Hematopoietic multipotent progenitor cell (in vitro differentiated cells): ENCODE measurements around the gene RER1. TPM values are rescaled to one million over a fixed set of nuclear protein-coding genes. Genes with fewer than 3 reads are reported as not detected.

Experiments
- DNase-seq, 3 donors: peaks; one replicate each; pipeline ENCODE4 v3.0.0-alpha.2; 2011 to 2015; ENCODE audit warnings: low read depth in 2 of 3, low spot score in 2 of 3
- total RNA-seq: library from RNA; depleted of rRNA; stranded (reverse); fragments of >200 nt; gene quantifications from one replicate; pipeline ENCODE4 v1.2.3, GENCODE V29; 2012

Gene RER1, protein sequence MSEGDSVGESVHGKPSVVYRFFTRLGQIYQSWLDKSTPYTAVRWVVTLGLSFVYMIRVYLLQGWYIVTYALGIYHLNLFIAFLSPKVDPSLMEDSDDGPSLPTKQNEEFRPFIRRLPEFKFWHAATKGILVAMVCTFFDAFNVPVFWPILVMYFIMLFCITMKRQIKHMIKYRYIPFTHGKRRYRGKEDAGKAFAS
- 31.8 TPM for total RNA-seq

DNA sequence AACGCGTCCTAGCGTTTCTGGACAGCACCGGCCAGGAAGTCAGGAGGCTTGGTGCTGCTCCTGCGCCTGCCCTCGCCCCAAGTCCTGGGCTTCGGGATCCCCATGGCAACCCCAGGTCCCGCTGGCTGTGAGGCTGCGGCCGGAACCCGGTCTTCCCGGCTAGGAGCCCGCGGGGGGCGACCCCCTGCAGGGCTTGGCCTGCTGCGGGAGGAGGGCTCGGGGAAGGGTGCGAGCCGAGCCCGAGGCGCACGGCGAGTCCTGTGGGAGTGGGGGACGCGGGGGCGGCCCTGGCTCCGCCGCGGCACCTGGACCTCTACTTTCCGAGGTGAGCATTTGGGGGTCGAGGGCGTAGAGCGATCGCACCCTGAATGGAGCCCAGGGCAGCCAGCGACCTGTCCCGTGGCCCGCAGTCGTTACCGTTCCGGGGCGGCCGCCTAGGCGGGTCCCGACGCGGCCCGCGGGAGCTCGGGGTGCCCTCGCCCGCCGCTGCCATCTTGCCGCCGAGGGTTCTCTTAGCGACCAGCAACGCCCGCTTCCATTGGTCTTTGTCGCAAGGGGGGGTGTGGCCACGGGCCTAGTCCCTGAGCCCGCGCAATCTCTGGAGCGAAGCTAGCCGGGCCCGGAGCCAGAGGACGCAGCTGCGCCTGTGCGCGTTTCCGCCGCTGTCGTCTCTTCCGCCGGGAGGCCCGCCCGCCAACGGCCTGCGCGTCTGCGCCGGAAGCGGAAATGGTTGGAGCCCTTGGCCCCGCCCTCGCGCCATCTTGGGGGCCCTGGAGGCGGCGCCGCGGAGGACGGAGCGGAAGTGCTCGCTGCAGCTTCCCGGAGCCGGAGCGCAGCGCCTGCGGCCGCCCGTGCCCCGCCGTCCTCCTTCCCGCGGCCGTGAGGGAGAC, at the start of gene RER1, which contains the start of gene MORN1:
RER1 (plus strand) TSS at position 801 of the 890 bp plus-strand sequence. CDS start 3,950 bp downstream, outside the sequence.
MORN1 (minus strand) TSS at position 514 of the 890 bp plus-strand sequence; CDS start at position 493, 21 bp downstream.
- peak; percentile 97 to 100 (median 99) for DNase-seq

DNA sequence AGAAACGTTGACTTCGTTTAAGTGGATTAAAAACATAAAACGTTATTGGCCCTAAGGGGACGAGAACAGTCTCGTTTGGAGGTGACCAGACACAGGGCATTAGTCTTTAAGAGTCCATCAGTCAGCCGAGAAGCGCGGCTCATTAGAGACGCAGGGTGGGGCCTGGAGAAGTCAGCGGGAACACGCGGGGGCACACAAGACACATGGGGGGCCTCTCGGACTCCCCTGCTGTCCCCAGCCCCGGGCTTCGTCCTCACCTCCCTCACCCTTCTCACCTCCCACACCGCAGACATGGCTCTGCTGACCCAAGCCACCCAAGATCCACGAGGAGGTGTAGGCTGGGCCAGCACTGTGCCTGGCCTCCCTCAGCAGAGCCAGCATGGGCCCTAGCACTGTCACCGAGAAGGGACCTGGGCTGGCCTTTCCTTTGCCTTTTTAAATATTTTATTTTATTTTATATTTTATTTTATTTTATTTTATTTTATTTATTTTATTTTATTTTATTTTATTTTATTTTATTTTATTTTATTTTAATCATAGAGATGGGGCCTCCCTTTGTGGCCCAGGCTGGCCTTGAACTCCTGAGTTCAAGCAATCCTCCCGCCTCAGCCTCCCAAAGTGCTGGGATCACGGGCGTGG, 49.1 kb upstream of the RER1 start:
- no peak for DNase-seq

DNA sequence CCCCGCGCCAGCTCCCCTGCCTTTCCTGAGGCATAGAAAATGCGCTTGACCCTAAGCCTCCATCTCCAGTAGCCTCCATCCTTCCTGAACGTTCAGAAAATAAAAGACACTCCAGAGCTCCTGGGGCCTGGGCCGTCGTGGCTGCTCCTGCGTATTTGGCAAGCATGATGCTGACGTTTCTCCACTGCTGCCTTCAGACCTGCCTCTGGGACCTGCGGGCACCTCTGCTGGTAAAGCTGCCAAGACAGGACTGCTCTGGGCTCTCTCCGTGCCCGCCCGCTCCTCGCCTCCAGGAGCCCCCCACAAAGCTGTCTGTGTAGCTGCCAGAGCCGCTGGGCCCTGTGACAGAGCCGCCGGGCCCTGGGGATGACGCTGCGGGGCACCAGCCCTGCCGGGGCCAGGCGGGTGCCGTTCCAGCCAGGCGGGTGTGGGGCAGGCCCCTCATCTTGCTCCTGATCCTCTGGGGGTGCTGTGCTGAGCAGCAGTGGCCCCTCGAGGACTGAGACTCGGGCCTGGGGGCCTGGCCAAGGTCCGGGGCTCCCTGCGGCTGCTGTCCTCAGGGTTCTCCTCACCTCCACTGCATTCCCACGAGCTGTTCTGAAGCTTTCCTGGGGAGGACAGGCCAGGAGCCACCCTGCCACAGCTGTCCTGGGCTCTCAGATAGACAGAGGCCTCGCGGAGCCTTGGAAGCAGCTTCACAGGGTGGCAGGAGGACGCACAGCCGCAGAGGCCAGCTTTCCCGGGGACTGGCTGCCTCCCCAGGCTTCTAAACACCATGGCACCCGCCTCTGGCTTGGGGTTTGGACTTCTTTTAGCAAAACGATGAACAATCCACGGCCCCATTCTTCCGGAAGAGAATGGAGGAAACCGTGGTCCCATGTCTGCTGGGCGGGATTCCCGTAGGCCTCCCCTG, 48.4 kb upstream of the RER1 start:
- DNase-seq, result no peak

DNA sequence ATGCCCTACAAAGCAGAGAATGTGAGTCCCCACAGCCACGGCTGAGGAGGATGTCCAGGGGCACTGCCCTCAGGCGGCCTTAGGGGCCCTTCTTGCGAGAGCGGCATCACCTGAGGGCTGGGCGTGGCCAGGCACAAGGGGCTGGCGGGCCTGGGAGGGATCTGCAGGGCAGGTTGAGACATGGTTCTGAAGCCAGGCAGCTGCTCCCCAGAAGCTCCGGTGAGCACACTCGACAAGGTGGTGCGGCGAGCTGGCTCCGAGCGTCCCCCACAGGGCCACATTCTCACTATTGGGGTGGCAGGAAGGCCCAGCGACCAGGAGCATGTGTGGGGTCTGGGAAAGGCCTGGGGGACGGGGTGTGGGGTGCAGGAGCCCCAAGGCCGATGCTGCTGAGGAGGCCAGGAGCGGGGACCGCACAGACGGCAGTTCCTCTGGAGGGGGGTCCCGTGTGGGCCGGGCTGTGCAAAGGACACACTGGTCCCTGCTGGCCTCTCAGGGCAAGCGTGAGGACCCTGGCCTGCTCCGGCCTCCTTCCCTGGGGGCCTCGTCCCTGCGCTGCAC, 47.4 kb upstream of the RER1 start:
- no peak for DNase-seq

DNA sequence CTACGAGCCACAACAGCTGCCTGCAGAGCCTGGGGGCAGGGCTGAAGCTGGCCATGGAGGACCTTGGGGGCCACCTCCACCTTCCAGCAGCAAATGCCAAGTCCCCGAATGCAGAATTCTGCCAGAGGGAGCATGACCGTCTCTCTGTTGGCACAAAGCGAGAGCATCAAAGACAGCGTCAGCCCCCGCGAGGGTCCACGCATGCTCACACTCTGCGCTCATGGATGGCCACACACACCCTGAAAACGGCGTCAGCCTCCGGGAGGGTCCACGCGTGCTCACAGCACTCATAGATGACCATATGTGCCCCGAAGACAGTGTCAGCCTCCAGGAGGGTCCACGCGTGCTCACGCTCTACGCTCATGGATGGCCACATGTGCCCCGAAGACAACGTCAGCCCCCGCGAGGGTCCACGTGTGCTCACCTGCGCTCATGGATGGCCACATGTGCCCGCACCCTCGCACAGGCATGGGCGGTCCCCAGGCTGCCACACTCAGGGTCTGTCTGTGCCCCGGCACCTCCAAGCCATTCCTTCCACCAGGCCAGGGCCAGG, 46.8 kb upstream of the RER1 start:
- DNase-seq, result no peak

DNA sequence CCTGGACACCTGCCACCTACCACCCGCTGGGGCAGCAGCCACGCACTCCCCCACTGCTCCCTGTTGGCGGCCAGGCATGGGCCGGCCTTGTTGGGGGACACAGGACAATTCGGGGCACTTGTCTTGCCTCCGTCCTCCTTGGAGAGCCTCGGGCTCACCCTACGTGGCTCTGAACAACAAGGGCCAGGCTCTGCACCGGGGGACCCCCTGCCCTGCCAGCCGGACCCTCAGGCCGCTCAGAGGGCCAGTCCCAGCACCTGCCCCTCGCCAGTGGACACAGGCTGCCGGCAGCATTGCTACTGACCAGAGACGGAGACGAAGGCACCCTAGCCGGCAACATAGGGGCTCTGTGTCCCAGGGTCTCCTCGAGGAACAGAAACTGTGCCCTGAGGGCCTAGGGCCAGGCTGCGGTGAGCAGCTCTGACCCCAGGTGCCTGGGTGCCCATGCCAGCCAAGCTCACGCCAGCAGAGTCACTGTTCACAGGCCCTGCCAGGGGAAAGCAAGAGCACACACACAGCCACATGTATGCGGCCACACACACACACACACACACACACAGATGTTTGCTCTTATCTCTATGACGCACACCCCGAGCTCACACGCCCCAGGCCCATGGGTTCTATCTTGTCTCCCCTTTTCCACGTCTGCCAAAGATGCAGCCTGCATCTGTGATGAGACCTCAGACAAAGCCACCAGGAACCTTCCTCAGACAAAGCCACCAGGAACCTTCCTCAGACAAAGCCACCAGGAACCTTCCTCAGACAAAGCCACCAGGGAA, 46.2 kb upstream of the RER1 start:
- peak in 1 of 3 donors; percentile 38 for DNase-seq

DNA sequence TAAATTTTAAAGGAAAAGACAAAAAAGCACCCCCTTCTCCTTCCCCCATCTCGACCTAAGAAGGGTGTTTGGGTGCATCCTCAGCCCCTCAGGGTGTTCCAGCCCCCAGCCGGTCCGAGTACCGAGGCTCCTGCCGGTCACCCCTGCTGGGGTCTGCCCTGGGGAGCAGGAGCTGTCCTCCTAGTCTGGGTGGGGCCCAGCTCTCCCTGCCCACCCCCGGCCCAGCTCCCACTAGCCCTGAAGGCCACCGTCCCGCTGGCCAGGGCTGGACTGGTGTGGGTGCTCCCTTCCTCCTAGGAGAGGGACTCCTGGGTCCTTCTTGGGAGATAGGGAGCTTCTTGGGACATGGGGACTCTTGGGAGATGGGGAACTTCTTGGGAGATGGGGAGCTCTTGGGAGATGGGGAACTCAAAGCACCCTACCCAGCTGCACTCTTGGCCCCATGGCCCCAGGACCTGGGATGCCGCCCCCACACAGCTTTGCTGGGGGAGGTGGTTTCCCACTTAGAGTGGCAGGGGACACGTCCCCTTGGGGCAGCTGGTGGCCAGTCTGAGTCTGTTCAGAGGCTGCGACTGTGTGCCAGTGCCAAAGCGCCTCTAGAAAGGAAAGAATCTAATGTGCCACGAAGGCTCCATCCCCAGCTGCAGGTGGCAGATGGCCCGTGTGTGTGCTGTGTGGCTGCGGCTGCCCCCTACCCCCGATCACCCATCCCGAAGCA, 44.8 kb upstream of the RER1 start:
- no peak for DNase-seq

DNA sequence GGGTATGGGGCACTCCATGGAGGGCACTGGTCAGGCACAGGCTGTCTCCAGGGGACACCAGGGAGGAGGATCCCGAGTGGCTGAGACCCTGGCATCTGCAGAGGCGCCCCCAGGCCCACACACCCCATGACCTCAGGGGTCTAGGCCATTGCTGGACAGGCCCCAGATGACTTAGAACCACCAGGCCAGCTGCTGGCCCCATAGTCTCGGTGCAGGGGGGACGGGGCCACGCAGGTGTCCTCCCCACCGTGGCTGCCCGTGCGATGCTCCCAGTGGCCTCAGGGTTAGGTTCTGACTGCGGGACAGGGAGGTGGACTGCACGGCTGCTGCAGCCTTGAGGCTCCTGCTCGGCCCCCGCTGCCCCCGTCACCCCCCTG, 44.2 kb upstream of the RER1 start:
- DNase-seq, result no peak

DNA sequence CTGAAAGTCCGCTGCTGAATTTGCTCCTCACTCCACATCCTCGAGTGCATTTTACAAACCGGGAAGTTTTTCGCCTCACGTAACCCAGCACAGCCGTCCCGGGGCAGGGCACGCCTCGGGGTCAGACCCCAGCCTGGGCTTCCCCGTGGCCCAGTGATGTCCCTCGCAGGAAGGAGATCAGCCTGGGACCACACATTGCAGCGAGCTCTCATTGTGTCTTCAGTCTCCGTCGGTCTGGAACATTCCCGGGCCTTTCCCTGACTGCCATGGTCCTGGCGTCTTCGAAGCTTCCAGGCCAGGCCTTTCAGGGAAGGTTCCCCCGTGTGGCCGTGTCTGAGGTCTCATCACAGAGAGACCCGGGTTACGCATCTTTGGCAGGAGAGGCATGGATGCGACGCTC, 43.7 kb upstream of the RER1 start:
- DNase-seq, result no peak

DNA sequence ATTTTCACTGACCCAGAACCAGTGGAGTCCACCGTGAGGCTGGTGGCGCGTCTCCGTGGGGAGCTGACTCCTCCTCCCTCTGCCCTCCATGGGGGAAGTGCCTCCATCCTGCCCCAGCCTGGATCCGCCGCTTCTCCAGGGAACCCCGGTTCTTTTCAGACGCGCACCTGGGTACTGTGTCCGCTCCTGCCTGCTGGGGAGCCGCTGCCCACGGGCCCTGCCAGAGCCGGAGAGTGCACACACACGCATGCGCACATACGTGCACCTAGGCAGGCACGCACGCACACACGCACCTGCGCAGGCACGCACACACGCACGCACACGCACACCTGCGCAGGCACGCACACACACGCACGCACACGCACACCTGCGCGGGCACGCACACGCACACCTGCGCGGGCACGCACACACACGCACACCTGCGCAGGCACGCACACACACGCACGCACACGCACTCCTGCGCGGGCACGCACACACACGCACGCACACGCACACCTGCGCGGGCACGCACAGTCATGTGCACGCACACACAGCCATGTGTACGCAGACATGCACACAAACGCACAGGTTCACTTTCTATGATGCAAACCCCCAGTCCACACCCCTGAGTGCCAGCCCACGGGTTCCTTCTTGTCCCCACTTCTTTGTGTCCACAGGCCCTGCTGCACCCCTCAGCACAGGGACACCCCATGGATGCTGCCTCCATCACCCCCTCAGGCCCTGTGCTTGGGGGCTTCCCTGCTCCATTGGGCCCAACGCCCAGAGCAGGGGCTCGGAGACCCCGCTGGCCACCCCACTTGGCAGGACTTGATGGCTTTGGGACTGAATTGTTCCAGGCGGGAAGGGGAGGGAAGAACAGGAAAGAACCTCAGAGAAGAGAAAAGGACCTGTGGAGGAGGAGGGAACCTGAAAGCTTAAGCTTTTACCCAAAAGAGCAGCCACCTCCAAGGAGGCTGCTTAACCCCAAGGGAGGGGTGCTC, 43.0 kb upstream of the RER1 start:
- no peak for DNase-seq

DNA sequence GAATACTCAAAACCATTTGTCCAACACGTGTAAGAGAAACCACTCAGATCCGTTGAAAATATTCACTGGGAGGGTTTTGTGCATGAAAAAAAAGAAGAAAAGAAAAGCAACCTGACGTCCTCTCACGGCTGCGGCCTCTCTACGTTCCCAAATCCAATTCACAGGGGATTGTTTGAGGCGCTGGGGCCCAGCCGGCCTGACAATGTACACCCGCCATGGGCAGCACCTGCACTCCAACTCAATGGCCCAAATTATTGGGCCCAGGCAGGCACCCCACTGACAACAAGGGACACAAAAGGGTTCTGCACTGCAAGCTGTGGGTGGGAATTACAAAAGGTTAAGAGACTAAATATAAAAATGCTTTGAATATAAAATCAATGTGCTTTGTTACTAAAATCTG, 41.8 kb upstream of the RER1 start:
- no peak for DNase-seq

DNA sequence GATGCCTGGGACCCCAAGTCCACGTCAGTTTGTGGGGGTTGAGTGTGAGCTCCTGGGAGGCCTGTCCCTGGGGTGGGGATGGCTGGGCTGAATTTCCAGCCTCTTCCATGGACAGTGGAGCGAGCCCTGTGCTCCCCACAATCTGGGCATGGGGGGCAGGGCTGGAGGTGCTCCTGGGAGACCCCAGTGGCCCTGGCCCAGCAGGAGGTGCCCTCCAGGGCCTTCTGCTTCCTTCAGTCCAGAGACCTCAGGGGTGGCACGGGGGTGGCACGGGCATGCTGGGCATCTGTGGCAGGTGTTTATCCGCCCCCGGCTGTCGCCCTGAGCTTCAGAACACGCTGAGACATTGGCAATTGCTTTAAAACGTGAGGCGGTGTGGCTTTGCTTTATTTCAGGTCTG, 41.1 kb upstream of the RER1 start:
- no peak for DNase-seq

DNA sequence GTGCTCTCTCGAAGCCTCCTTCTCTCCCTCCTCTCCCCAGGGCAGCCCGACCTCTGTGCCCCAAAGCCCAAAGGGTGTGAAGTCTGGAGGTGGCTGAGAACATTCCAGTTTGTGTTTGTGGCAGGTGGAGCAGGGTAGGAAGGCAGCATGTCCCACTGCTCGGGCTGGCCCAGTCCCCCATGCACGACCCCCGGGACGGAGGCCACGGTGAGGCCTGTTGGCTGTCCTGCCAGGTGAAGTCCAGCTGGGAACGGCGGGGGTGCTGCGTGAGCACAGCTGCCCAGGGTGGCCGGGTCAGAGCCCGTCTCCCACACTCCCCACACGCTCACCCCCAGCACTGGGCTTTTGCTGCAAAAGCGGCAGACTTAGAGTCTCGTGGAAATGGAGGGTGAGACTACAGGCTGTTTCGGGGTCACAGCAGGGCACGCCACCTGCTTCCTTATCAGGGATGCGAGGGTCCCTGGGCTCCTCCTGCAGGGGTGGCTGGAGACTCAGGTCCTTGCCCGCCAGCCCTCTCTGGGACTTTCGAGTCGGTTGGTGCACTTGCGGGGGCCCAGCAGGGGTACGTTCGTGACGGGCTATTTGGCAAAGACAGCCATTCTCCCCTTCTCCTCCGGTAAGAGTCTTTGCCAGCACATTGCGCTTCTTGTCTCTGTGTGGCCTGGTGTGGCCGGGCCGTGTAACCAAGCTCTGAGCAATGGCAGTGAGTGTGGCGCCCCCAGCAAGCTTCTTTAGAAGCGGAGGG, 40.6 kb upstream of the RER1 start:
- DNase-seq, result no peak

DNA sequence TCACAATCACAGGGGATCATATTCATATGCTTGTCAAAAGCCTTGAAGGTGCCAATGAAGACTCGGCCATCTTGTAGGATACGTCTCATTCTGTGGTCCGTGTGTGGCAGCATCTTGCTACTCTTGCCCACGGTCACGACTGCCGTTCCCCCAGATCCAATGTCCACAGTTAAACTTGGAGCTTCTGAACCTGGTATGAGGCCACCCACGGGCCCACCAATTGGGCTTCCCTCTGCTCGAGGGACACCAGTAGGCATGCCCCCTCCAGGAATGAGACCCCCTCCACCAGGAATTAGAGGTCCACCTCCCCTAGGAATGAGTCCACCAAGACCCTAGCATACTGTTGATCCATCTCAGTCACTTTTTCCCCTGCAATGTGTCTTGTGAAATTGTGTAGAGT, 39.9 kb upstream of the RER1 start:
- DNase-seq, result no peak

DNA sequence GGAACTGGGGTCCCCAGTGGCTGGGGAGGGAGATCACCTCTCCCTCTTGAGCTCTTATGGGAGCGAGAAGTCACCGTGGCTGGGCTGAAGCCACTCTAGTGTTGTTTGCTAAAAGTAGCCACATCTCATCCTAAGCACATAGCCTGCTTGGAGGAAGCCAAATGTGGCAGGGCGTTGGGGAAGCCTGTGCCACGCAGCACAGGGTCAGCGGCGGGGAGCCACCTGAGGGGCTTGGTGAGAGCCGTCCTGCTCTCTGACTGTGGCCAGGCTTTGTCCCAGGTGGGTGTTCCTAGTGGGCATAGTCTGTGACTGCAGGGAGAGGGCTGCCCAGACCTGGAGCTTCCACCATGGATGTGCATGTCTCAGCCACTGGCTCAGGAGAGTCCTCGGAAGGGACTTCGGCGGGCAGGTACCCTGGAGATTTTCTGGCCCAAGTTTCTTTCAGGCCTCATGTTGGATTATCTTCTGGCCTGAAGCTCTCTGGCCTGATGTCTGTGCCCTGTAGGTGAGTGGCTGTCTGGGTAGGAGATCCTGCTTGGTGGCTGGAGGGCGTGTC, 39.2 kb upstream of the RER1 start:
- DNase-seq, result no peak

DNA sequence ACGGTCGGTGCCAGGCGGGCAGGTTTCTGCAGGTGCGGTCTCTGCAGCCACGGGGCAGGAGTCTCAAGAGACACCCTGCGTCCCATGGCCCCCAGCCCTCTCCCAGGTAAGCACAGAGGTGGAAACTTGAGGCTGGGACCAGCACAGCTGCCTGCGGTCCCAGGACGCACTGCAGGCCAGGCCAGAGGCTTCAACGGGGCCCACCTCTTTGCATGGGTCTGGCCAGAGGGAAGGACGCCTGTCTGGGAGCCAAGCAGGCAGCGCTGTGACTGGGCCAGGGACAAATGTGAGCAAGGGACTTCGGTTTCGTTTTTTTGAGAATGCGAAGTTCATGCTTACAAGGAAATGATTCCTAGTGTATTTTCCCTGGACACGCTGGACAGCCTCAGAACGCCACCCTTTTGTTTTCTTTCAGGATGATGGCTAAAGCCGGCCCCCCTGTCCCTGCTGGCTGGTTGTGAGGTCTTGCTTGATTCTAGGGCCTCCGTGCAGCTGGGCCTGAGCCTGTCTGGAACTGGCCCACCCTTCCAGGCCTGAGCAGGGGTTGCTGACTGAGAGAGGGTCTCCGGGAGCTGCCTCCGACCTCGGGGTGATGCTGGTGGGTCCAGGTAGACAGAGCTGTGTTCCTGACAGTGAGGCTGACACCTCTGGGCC, 38.6 kb upstream of the RER1 start:
- DNase-seq, result no peak
